B cell (primary cell): ENCODE results near the gene HMGA1. TPM values are rescaled to one million over a fixed set of nuclear protein-coding genes. Genes with fewer than 3 reads are reported as not detected.
"Not testable (repeated sequence)": the region's sequence is repeated elsewhere in the genome, so short reads cannot be mapped to it uniquely, and the experiment has no call there.

Experiments
- ATAC-seq: fragments of 200-7000 bp; cut with Tn5 transposase; one replicate; pipeline ENCODE4 v1.10.0; 2021; ENCODE audit warnings: low read depth, mild to moderate bottlenecking, moderate number of reproducible peaks, moderate library complexity
- CTCF ChIA-PET: fragments of 350-600 bp; sonication (Branson Sonifier 250); formaldehyde crosslinking; loops from one replicate; lab custom pipeline; 2021; ENCODE audit warnings: antibody characterized with exemption, inconsistent platforms; lab: Charles Lee
- POLR2A ChIA-PET: fragments of 350-600 bp; sonication (Branson Sonifier 250); formaldehyde crosslinking; loops from one replicate; lab custom pipeline; 2021; ENCODE audit warnings: antibody characterized with exemption; lab: Charles Lee
- DNase-seq: peaks from one replicate; pipeline ENCODE4 v3.0.0; 2013
- H2AFZ ChIP-seq: 2 replicates; pipeline ENCODE4 v1.6.1; 2012; ENCODE audit warnings: mild to moderate bottlenecking, low read depth, low read length; ENCODE audit not compliant: insufficient read depth, poor library complexity, severe bottlenecking
- H3K27ac ChIP-seq, 2 donors: 1 replicate in 1 of 2; 2 replicates in 1 of 2; pipeline ENCODE4 v1.5.1; 2012 to 2013; ENCODE audit warnings: low read length in 2 of 2, mild to moderate bottlenecking in 2 of 2, moderate library complexity in 1 of 2
- H3K27me3 ChIP-seq, 4 experiments: fragments of 200-600 bp in 1 of 4; sonication (generic) in 1 of 4; replicated peaks in 1 of 4; 1 replicate in 2 of 4; 2 replicates in 2 of 4; pipeline versions ENCODE4 v1.6.1 to v1.7.0; 2013 to 2016; ENCODE audit warnings: low read length in 3 of 4, mild to moderate bottlenecking in 2 of 4, mixed read lengths in 1 of 4, moderate library complexity in 1 of 4; ENCODE audit not compliant: insufficient read depth in 4 of 4, control insufficient read depth in 3 of 4; ENCODE audit errors: control extremely low read depth in 1 of 4
- H3K36me3 ChIP-seq, 2 experiments: replicated peaks in 1 of 2; 1 replicate in 1 of 2; 2 replicates in 1 of 2; pipeline versions ENCODE4 v1.6.1 to v1.7.1; 2013; ENCODE audit warnings: low read length in 1 of 2; ENCODE audit not compliant: insufficient read depth in 2 of 2, control insufficient read depth in 1 of 2; ENCODE audit errors: control extremely low read depth in 1 of 2, extremely low read depth in 1 of 2
- H3K4me1 ChIP-seq, 2 donors: fragments of 200-600 bp in 1 of 2; sonication (generic) in 1 of 2; 1 replicate in 1 of 2; 2 replicates in 1 of 2; pipeline versions ENCODE4 v1.5.1 to v1.6.1; 2013 to 2017; ENCODE audit warnings: low read length in 2 of 2; ENCODE audit not compliant: control insufficient read depth in 2 of 2, insufficient read depth in 2 of 2
- H3K4me2 ChIP-seq: replicated peaks from 2 replicates; pipeline ENCODE3; 2012; ENCODE audit warnings: mild to moderate bottlenecking, low read depth, low read length; ENCODE audit not compliant: poor library complexity, severe bottlenecking
- H3K4me3 ChIP-seq, 5 experiments: fragments of 200-600 bp in 1 of 5; sonication (generic) in 1 of 5; 1 replicate in 3 of 5; 2 replicates in 2 of 5; pipeline versions ENCODE4 v1.5.1 to v1.7.0; 2011 to 2016; ENCODE audit warnings: low read length in 4 of 5, mild to moderate bottlenecking in 4 of 5, low read depth in 2 of 5, control low read depth in 1 of 5, moderate library complexity in 1 of 5; ENCODE audit not compliant: insufficient read depth in 1 of 5; ENCODE audit errors: control extremely low read depth in 1 of 5, extremely low read depth in 1 of 5
- H3K79me2 ChIP-seq: fragments of 200-600 bp; sonication (generic); one replicate; pipeline ENCODE4 v1.6.0; 2016; ENCODE audit warnings: low read length; ENCODE audit not compliant: control insufficient read depth, insufficient read depth
- H3K9ac ChIP-seq: fragments of 200-600 bp; sonication (generic); 2 replicates; pipeline ENCODE4 v1.6.1; 2017; ENCODE audit warnings: mild to moderate bottlenecking, low read length, moderate library complexity
- H3K9me3 ChIP-seq, 3 donors: one replicate each; pipeline versions ENCODE4 v1.6.1 to v1.7.1; 2013; ENCODE audit warnings: low read length in 2 of 3; ENCODE audit not compliant: control insufficient read depth in 2 of 3, insufficient read depth in 1 of 3; ENCODE audit errors: control extremely low read depth in 1 of 3
- H4K20me1 ChIP-seq: 2 replicates; pipeline ENCODE4 v1.6.0; 2012; ENCODE audit warnings: mild to moderate bottlenecking, low read length; ENCODE audit not compliant: insufficient read depth, control insufficient read depth, poor library complexity, severe bottlenecking
- H3K27ac Mint-ChIP-seq: one replicate; pipeline ENCODE4 v1.8.0; 2021; ENCODE audit warnings: mixed read lengths
- H3K27me3 Mint-ChIP-seq: one replicate; pipeline ENCODE4 v1.8.0; 2021; ENCODE audit warnings: mixed read lengths
- H3K4me1 Mint-ChIP-seq: one replicate; pipeline ENCODE4 v1.8.0; 2021; ENCODE audit warnings: mixed read lengths
- H3K4me3 Mint-ChIP-seq: one replicate; pipeline ENCODE4 v1.8.0; 2021; ENCODE audit warnings: mixed read lengths
- H3K9me3 Mint-ChIP-seq: one replicate; pipeline ENCODE4 v1.8.0; 2022; ENCODE audit warnings: mixed read lengths; ENCODE audit not compliant: insufficient read depth
- EZH2 ChIP-seq: IDR thresholded peaks from 2 replicates; pipeline ENCODE4 v1.6.1; 2012; ENCODE audit warnings: borderline replicate concordance, low read depth, mild to moderate bottlenecking, moderate library complexity, low read length; ENCODE audit not compliant: insufficient read depth, poor library complexity, severe bottlenecking
- WGBS: methylation state at CpG from one replicate; pipeline ENCODE4 v1.1.5; 2013; ENCODE audit warnings: missing lambda C conversion rate; ENCODE audit not compliant: insufficient coverage; 5-methylcytosine and 5-hydroxymethylcytosine counted together
- intact Hi-C: fragments of 100-400 bp; cut with micrococcal nuclease; formaldehyde crosslinking; loops from one replicate; pipeline ENCODE4 v1.10.0; 2022
- polyA plus RNA-seq: library from polyadenylated mRNA; depleted of rRNA; stranded (reverse); fragments of >200 nt; gene quantifications from 2 replicates; pipeline ENCODE4 v1.2.3, GENCODE V29; 2012
- total RNA-seq, 2 donors: library from RNA; stranded (reverse); fragments of 120-200 nt in 1 of 2; gene quantifications; 1 replicate in 1 of 2; 2 replicates in 1 of 2; pipeline versions ENCODE4 v1.2.3 to v1.2.4, GENCODE V29; 2013 to 2022
- TF ChIP-seq, protein P1 (sequence below): fragments of 200-600 bp; IDR thresholded peaks from one replicate; pipeline ENCODE4 v1.8.0; 2022; ENCODE audit warnings: antibody characterized with exemption, mild to moderate bottlenecking

HMGA1 gene
- total and polyA plus RNA-seq, 2 donors (not counting 1 experiment from before 2014, with no cell fraction given) = 59.6 to 66.4 TPM

DNA sequence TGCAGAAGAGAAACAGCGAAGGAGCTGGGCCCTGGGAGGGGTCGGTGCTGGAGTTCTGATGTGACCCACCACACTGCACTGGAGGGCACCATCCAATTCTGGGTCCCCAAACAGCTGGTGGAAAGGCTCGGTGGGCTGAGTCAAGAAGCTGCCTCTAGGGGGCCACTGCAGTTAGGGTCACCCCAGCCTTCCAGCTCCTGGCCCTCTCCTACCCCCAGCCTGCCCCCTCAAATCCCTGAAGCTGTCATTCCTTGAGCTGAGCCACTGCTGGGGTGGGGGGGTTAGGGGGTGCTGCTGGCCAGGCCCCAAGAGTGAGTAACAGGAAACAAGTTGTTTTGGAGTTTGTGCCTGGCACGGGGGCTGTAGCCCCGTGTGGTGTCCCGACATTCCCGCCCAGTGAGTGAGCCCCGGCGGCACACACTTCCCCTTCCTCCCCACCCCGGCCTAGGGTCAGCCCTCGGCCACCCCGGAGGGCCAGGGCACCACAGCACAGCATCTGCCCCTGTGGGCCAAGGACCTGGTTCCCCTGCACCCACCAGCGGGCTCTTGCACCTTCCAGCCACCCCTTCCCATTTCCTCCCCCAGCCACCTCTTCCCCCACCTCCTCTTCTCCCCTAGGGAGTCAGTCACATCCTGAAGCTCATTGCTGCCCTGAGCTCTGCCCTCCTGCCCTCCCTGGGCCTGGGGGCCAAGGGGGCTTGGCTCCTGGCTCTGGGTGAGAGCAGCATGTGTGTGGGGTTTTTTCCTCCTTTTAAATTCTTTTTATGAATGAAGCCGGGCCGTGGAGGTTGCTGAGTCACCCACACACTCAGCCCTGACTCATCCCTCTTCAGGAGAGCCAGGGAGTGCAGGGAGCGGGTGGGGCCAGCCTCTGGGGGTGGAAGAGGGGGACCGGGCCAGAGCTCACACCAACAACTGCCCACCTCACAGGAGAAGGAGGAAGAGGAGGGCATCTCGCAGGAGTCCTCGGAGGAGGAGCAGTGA, 7.5 kb downstream of the HMGA1 start:
- peaks cover 26% of the 10 kb centered on the region for H3K79me2 ChIP-seq
- H3K9ac ChIP-seq = no peak overlapping the region
- no peak for TF ChIP-seq EZH2
- TF ChIP-seq, protein P1, sequence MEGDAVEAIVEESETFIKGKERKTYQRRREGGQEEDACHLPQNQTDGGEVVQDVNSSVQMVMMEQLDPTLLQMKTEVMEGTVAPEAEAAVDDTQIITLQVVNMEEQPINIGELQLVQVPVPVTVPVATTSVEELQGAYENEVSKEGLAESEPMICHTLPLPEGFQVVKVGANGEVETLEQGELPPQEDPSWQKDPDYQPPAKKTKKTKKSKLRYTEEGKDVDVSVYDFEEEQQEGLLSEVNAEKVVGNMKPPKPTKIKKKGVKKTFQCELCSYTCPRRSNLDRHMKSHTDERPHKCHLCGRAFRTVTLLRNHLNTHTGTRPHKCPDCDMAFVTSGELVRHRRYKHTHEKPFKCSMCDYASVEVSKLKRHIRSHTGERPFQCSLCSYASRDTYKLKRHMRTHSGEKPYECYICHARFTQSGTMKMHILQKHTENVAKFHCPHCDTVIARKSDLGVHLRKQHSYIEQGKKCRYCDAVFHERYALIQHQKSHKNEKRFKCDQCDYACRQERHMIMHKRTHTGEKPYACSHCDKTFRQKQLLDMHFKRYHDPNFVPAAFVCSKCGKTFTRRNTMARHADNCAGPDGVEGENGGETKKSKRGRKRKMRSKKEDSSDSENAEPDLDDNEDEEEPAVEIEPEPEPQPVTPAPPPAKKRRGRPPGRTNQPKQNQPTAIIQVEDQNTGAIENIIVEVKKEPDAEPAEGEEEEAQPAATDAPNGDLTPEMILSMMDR = no peak
- no peak overlapping the region for H2AFZ ChIP-seq
- no peak for DNase-seq
- intact Hi-C loops = no loop called here
- no peaks in the 10 kb centered on the region for H3K27me3 ChIP-seq
- H3K4me2 ChIP-seq = no peak overlapping the region
- peaks cover 13 to 34% of the 10 kb centered on the region in 2 donors for H3K4me1 ChIP-seq
- no peak for ATAC-seq
- peak overlapping the region in 1 of 2 donors; percentile 39 for H3K27ac ChIP-seq
- WGBS = 54% methylated on average over 12 of the region's 19 CpGs
- ChIA-PET POLR2A (interaction anchor here (0.6 to 1.3 kb wide), 5 partner anchors 17 to 74 kb away, joined by 4 to 7 read pairs (median 6); no protein-coding TSS in a partner anchor), CTCF (interaction anchor here (0.7 to 2.8 kb wide), 11 partner anchors 12 to 365 kb away, joined by 3 to 19 read pairs (median 4); no protein-coding TSS in a partner anchor)
- H3K4me3 ChIP-seq = no peak overlapping the region
- peaks cover 0 to 4% (median 0%) of the 10 kb centered on the region in 3 donors for H3K9me3 ChIP-seq
- Mint-ChIP-seq H3K4me1 (peaks cover 59% of the 10 kb centered on the region), H3K4me3 (no peak overlapping the region), H3K27ac (peak overlapping the region; percentile 28), H3K9me3 (no peaks in the 10 kb centered on the region), H3K27me3 (no peaks in the 10 kb centered on the region)
- peaks cover 0 to 41% of the 10 kb centered on the region in 2 experiments for H3K36me3 ChIP-seq
- peaks cover 55% of the 10 kb centered on the region for H4K20me1 ChIP-seq

DNA sequence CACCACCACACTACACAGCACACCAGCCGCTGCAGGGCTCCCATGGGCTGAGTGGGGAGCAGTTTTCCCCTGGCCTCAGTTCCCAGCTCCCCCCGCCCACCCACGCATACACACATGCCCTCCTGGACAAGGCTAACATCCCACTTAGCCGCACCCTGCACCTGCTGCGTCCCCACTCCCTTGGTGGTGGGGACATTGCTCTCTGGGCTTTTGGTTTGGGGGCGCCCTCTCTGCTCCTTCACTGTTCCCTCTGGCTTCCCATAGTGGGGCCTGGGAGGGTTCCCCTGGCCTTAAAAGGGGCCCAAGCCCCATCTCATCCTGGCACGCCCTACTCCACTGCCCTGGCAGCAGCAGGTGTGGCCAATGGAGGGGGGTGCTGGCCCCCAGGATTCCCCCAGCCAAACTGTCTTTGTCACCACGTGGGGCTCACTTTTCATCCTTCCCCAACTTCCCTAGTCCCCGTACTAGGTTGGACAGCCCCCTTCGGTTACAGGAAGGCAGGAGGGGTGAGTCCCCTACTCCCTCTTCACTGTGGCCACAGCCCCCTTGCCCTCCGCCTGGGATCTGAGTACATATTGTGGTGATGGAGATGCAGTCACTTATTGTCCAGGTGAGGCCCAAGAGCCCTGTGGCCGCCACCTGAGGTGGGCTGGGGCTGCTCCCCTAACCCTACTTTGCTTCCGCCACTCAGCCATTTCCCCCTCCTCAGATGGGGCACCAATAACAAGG, 8.5 kb downstream of the HMGA1 start:
- H3K9me3 ChIP-seq, H3K4me3 Mint-ChIP-seq, DNase-seq, H3K27me3 ChIP-seq, H3K4me3 ChIP-seq, H3K27me3 Mint-ChIP-seq, H3K9me3 Mint-ChIP-seq, H3K27ac ChIP-seq, H3K4me2 ChIP-seq, ATAC-seq, POLR2A ChIA-PET, H2AFZ ChIP-seq, H3K9ac ChIP-seq: not testable (repeated sequence)
- H3K36me3 ChIP-seq = peaks cover 0 to 41% of the 10 kb centered on the region in 2 experiments
- WGBS = 93% methylated on average over 4 of the region's 13 CpGs
- peaks cover 45% of the 10 kb centered on the region for H4K20me1 ChIP-seq
- peaks cover 14 to 33% of the 10 kb centered on the region in 2 donors for H3K4me1 ChIP-seq
- Mint-ChIP-seq H3K27ac (peak overlapping the region; percentile 47), H3K4me1 (peaks cover 52% of the 10 kb centered on the region)
- peaks cover 25% of the 10 kb centered on the region for H3K79me2 ChIP-seq
- intact Hi-C loops = loop anchor here (5.0 kb wide), 2 partner anchors 72 to 458 kb away; partner anchors contain the start of gene LEMD2
- CTCF ChIA-PET = interaction anchor here (0.7 to 5.6 kb wide), 6 partner anchors 13 to 170 kb away, joined by 3 to 86 read pairs (median 9); no protein-coding TSS in a partner anchor

DNA sequence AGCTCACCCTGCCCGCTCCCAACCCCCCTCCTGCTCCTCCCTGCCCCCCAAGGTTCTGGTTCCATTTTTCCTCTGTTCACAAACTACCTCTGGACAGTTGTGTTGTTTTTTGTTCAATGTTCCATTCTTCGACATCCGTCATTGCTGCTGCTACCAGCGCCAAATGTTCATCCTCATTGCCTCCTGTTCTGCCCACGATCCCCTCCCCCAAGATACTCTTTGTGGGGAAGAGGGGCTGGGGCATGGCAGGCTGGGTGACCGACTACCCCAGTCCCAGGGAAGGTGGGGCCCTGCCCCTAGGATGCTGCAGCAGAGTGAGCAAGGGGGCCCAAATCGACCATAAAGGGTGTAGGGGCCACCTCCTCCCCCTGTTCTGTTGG, 9.1 kb downstream of the HMGA1 start:
- H3K9me3 Mint-ChIP-seq, ATAC-seq, H2AFZ ChIP-seq, H3K27me3 Mint-ChIP-seq, H3K9ac ChIP-seq, H3K4me2 ChIP-seq, H3K9me3 ChIP-seq, DNase-seq, H3K27me3 ChIP-seq, POLR2A ChIA-PET, H3K4me3 ChIP-seq, H3K4me3 Mint-ChIP-seq: not testable (repeated sequence)
- Histone ChIP-seq H3K36me3 (peaks cover 0 to 39% of the 10 kb centered on the region in 2 experiments), H3K27ac (peak overlapping the region in 1 of 2 donors; percentile 93), H3K79me2 (peaks cover 20% of the 10 kb centered on the region), H4K20me1 (peaks cover 39% of the 10 kb centered on the region), H3K4me1 (peaks cover 14 to 32% of the 10 kb centered on the region in 2 donors)
- intact Hi-C loops = loop anchor here (5.0 kb wide), 2 partner anchors 72 to 458 kb away; partner anchors contain the start of gene LEMD2
- CTCF ChIA-PET = interaction anchor here (0.6 to 5.8 kb wide), 7 partner anchors 9 to 172 kb away, joined by 3 to 261 read pairs (median 10); partner anchors contain the start of gene HMGA1
- Mint-ChIP-seq H3K4me1 (peaks cover 51% of the 10 kb centered on the region), H3K27ac (peak overlapping the region; percentile 47)
- WGBS = no CpG with 5 or more reads among the region's 7 CpGs
